Measurements from ENCODE around the gene NRL. TPM values are rescaled to one million over a fixed set of nuclear protein-coding genes. Genes with fewer than 3 reads are reported as not detected.

The NRL gene
- total RNA-seq, 1 experiment from 2014 or later, result 2.5 TPM

- H3K4me2 ChIP-seq (ENCODE audit: insufficient read depth, insufficient read length, low read length), result no peak overlapping the region
- no peak for DNase-seq
- H3K27ac Mint-ChIP-seq, result no peak overlapping the region
- no peaks in the 10 kb centered on the region for H3K4me1 ChIP-seq (ENCODE audit: insufficient read depth, low read length)
- H3K9me3 Mint-ChIP-seq, result no peaks in the 10 kb centered on the region
- H3K23me2 ChIP-seq (ENCODE audit: insufficient read length, low read depth, low read length, poor library complexity, severe bottlenecking), result no peaks in the 10 kb centered on the region
- H4K20me1 ChIP-seq (ENCODE audit: control insufficient read depth, insufficient read depth, insufficient read length), result no peaks in the 10 kb centered on the region
- no peak overlapping the region for H3K9ac ChIP-seq (ENCODE audit: extremely low read depth, insufficient read length, low read length)
- H3T11ph ChIP-seq (ENCODE audit: low read length), result no peak overlapping the region
- no peak overlapping the region for H2BK15ac ChIP-seq (ENCODE audit: low read depth, low read length)
- no peaks in the 10 kb centered on the region for H3K79me2 ChIP-seq (ENCODE audit: insufficient read depth, low read length)
- no peak overlapping the region for H3K14ac ChIP-seq (ENCODE audit: insufficient read depth, low read length)
- H4K5ac ChIP-seq (ENCODE audit: insufficient read length, low read depth, low read length), result no peak overlapping the region
- no peak overlapping the region for H3K27ac ChIP-seq (ENCODE audit: insufficient read length, low read depth, low read length)
- H3K27me3 Mint-ChIP-seq (ENCODE audit: low read depth), result no peaks in the 10 kb centered on the region; the same call in none of the 2 replicates
- no peak overlapping the region for H2BK5ac ChIP-seq (ENCODE audit: insufficient read length, low read length)
- no peak overlapping the region for H3K18ac ChIP-seq (ENCODE audit: insufficient read length, low read depth, low read length)
- no peaks in the 10 kb centered on the region for H3K9me3 ChIP-seq (ENCODE audit: control insufficient read depth, low read depth, low read length)
- H3K23ac ChIP-seq (ENCODE audit: insufficient read length, low read depth, low read length), result no peak overlapping the region
- no peak overlapping the region for H3K4ac ChIP-seq (ENCODE audit: low read depth, low read length)
- H3K27me3 ChIP-seq (ENCODE audit: insufficient read depth, low read length), result no peaks in the 10 kb centered on the region
- no peak overlapping the region for H2AFZ ChIP-seq (ENCODE audit: low read length)
- no peak overlapping the region for H3K56ac ChIP-seq (ENCODE audit: insufficient read length, low read depth, low read length)
- H2AK5ac ChIP-seq (ENCODE audit: insufficient read length, low read length), result no peak overlapping the region
- no peak overlapping the region for H4K8ac ChIP-seq (replicated peaks; ENCODE audit: insufficient read length, low read depth, low read length)
- H3K4me3 Mint-ChIP-seq, result no peak overlapping the region
- H2BK120ac ChIP-seq (ENCODE audit: low read depth, low read length, poor library complexity, severe bottlenecking), result no peak overlapping the region
- H2BK12ac ChIP-seq (ENCODE audit: insufficient read length, low read depth, low read length), result no peak overlapping the region
- no peak overlapping the region for H4K91ac ChIP-seq (ENCODE audit: insufficient read length, low read depth, low read length)
- peaks cover 0 to under 1% of the 10 kb centered on the region in 2 experiments; a peak in 1 of 4 replicates for H3K4me1 Mint-ChIP-seq
- H3K36me3 Mint-ChIP-seq (ENCODE audit: insufficient read depth in 1 of 3, low read depth in 3 of 3), result no peaks in the 10 kb centered on the region
- TF ChIP-seq CTCF (conservative IDR thresholded peaks at IDR 0.05), result no peak
- no peak overlapping the region for H2BK20ac ChIP-seq (ENCODE audit: low read depth, low read length, poor library complexity, severe bottlenecking)
- WGBS (ENCODE audit: extremely low coverage, insufficient read length, low lambda C conversion rate), result no CpG with 5 or more reads among the region's 10 CpGs
- no peaks in the 10 kb centered on the region for H3K79me1 ChIP-seq (ENCODE audit: insufficient read depth, low read depth, low read length, poor library complexity, severe bottlenecking)
Observed at GRCh38 chr14:24070285-24071143, 44.2 kb downstream of the NRL start.

Data from H9 (cell line).